Mesenteric fat pad (tissue), 1 donor: ENCODE results near the gene CRNKL1. TPM values are rescaled to one million over a fixed set of nuclear protein-coding genes. Genes with fewer than 3 reads are reported as not detected.

Experiments
- DNase-seq: peaks from one replicate; pipeline ENCODE4 v3.0.0-alpha.2; 2020; ENCODE audit warnings: low spot score
- long read RNA-seq: library from polyadenylated mRNA; unstranded; transcript quantifications from one replicate; pipeline ENCODE4 v2.0.0, GENCODE V29; 2020
- total RNA-seq: library from RNA; stranded (reverse); fragmentation: NEBNext Ultra II Directional; extraction: Animal tissue kit (Norgen Biotek cat#: 25700); gene quantifications from one replicate; pipeline ENCODE4 v1.2.1, GENCODE V29; 2021
- donor health status: DM: yes; HTN: yes; CAD: no.

CRNKL1 gene
- 13.7 TPM for total RNA-seq
- long read RNA-seq, full-length matches to known transcripts = 27 of 36 reads
- long read RNA-seq, partial matches to known transcripts = 5 of 36 reads
- long read RNA-seq, other reads (novel, unspliced or antisense) = 4 of 36 reads

DNA sequence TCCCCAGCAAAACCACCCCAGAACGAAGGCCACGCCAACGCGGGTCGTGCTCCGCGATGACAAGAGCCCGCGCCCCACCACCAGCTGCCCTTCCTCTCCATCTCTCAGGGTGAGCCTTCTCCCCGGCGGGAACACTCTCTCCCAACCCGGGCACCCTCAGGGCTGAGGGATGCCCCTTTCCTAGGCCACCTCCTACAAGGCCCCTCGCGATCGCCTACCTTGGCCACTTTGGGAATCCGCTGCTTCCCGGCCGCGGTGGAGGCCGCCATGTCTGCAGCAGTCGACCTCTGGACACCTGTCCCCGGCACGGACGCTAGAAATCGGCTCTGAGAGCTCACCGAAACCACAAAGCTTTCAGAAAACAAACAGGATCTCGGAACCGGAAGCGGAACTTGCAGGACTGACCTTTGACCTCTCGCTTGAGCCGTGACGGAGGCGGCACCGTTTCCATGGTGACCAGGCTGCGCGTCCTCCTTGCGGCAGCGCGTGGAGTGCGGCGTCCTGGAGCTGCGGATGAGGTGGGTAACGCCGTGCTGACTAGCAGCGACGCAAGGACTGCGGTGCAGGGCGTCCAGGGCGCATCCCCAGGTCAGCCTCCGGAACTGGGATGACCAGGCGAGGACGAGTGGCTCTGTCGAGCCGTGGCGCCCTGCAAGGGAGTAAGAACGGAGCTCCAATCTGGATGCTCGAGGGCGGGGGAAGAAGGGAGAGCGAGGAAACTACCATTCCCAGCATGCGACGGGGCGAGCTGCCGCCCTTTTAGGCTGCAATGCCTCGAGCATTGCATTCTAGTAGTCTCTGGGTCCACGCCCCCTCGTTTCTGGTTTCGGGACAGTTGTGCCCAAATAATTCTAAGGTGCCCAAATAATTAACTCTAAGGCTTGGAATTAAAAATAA is at the start of gene CRNKL1, which contains the start of gene CFAP61:
CRNKL1 (minus strand) TSS at position 393 of the 897 bp plus-strand sequence; CDS start at position 269, 124 bp downstream.
CFAP61 (plus strand) TSS at position 459 of the 897 bp plus-strand sequence. CDS start 4,122 bp downstream, outside the sequence.
- DNase-seq = peak; percentile 97

DNA sequence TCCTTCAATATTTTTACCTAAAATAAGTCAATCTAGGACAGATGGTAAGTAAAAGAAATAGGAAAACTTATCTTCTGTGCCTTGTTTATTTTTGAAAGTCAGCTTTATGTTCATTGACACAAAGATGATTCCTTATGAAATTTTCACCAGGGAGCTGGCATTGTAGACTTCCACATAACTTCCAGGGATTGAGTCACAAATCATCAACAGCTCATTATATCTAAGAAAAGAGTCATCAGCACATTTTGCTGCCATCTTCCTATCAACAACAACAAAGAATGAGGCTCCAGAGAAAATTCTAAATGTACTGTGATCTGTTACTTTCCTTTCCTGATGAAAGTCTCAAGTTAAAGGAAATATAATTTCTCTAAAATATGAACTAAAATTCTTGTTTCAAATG is 48.6 kb upstream of the CRNKL1 start:
- no peak for DNase-seq

DNA sequence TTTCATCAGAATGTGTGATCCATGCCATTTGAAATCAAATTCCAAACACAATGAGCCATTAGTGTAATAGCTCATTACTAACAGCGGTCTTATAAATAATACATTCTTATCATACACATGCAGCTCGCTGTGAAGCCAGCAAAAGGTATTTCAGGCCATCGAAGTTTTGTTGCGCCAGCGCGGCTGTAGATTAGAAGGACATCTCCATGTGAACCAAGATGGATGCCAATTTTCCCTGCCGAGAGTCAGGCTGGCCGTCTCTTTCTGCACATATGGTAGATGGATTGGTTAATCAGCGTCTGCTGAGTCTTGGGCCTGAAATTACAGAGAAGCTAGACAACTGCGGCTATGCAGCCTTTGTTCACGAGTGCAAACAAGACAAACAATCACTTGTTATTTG is 44.2 kb upstream of the CRNKL1 start:
- DNase-seq = no peak

DNA sequence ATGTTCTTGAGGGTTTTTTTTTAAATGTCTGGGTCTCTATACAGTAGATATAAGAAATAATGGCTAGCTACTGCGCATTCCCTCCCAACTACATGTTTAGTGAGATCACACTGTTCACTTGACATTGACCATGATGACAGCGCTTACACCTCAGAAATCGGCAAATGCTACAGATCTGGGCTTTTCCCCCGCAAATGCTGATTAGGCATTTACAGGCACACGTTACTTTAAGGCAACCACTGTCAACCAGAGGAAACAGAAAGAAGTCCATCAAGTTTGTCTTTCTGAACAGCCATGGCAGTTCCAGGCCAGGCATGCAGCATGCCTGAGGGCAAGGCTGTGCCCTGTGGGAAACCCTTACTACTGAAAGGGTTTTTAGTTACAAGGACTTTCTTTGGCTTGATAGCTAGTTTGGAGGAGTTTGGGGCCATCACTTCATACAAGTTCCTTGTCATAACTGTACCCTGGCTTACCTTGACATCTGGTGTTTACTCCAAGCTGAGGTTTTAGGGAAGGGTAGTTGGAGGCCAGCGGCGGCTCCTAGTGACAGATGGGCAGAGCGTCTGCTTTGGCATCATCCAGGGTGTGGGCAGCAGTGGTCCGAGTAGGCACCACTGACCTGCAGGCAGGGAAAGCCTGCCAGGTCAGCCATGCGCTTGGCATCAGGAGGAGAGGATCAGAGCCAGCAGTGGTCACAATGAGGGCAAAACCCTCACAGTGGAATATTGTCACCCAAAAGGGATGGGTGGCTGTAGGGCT is 43.0 kb upstream of the CRNKL1 start:
- no peak for DNase-seq

DNA sequence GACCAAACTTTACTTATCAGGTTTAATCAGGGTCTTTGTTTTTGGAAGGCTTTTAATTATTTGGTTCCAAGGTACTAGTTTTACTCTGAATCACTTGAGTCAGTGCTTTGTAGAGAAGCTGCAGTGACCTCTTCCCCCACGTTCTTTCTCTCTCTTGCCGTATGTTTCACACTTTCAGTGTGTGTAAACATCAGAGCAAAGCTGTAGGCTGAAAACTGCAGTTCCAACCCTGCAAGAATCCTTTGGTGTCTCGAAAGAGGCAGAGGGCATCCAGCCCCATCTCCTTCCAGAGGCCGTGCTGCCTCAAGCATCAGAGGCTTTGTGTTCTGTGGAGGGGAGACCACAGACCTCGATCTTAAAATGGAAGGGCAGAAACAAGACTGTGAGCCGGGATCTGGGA is 42.1 kb upstream of the CRNKL1 start:
- no peak for DNase-seq

DNA sequence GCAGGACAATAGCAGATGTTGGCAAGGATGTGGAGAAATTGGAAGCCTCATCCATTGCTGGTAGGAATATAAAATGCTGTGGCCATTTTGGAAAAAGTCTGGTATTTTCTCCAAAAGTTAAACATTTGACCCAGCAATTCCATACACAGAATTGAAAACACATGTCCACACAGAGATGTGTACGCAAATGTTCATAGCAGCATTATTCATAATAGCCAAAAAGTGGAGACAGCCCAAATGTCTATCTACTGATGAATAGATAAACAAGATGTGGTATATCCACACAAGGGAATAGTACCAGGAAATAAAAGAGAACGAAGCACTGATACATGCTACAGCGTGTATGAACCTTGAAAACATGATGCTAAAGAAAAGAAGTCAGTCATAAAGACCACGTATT is 40.6 kb upstream of the CRNKL1 start:
- no peak for DNase-seq

DNA sequence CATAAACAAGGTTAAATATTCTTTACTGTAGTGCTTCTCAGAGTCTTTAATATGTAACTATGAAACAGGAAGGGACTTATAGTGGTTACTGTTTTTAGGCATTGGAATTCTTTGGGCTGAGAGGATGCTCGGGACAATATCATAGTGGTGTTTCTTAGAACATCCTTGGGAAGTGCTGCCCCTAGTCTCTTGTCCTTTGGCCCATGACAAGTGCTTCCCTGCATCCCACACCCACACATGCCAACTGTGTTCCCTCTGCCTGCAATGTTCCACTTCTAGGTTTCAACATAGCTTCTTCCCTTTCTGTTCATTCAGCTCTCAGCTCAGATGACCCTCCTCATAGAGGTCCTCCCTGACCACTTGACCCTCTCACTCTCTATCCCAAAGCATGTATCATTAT is 37.7 kb upstream of the CRNKL1 start:
- DNase-seq = no peak

DNA sequence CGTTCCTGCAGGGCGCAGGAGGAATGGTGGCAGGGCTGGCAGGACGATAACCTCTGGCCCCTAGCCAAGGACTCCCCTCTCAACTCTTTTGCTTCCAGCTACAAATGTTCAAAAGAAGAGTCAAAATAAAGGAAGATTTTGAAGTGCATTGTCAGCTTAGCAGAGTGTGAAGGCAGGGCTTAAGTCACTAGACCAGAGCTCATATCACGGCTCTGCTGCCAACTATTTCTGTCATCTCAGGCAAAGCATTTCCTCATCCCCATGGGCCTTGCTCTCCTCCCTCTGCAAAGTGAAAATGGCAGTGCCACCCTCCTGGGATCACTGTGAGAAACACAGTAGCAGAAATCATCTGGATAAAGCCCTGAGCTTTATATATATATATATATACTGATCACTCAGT is 36.8 kb upstream of the CRNKL1 start:
- no peak for DNase-seq

DNA sequence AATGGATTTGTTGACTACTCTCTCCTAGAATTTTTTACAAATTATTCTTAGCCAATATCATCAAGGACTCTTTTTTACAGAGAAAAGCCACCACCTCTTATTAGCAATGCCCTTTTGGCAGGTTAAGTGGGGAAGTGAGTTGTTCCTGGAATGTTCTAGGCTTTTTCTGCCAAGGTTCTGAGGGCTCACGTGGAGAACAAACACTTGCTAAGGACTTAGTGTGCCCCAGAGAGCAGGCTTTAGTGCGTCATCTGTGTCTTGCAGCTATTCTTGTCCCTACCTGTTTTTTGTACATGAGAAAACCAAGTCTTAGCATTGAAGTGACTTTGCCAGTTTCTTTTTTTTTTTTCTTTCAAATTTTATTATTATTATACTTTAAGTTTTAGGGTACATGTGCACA is 33.5 kb upstream of the CRNKL1 start:
- no peak for DNase-seq

DNA sequence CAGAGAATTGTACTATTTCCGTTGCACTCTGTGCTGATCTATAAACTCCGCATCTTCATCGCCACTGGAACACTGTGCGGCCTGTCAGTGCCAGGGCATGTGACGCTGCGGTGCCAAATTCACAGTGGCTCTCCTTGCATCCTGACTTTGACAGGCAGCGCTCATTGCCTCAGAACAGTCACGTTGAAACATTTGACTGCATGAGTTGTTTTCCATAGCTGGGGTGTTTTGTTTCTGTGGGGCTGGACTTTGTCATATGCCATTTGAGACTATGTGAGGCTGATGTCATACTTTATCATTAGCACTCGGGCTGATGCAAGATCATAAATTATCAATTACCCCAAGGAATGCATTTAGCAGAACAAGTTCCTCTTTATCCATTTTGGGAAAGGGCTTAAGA is 32.8 kb upstream of the CRNKL1 start:
- DNase-seq = no peak

DNA sequence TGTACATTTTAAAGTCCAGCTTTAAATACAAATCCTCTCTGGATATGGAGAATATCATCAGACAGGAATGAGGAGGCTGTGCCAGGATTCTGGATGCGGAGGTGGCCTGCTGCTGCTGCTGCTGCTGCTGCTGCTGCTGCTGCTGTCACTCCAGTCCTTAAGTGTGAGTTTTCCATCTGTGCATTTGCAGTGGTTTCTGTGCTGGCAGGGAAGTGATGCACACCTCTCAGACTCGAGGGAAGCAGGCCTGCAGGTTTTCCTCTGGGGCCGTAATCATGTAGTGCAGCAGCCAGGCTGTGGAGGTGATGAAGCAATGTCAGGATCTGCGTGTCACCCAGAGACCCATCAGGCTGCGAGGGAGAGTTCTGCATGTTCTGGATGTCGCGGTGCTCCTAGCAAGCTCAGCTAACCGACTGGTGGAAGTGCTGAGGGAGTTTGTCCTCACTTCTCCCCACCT is 32.1 kb upstream of the CRNKL1 start:
- DNase-seq = no peak

DNA sequence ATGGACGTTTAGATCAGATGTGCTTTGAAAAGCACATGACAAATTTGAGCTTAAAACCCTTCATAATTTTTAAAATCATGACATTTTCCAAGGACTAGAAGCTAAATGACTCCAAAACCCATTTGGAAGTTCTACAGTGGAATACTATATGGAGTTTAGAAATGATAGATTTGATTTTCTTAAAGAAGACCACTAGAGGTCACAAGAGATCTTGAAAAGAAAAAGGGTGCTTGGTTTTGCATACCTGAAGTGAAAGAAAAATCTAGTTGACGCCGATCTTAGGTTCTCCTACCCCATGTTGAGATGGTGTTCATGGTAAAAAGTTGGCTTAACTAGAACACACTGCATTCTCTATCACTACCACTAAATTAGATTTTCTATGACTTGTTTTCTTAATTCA is 31.5 kb upstream of the CRNKL1 start:
- DNase-seq = no peak

DNA sequence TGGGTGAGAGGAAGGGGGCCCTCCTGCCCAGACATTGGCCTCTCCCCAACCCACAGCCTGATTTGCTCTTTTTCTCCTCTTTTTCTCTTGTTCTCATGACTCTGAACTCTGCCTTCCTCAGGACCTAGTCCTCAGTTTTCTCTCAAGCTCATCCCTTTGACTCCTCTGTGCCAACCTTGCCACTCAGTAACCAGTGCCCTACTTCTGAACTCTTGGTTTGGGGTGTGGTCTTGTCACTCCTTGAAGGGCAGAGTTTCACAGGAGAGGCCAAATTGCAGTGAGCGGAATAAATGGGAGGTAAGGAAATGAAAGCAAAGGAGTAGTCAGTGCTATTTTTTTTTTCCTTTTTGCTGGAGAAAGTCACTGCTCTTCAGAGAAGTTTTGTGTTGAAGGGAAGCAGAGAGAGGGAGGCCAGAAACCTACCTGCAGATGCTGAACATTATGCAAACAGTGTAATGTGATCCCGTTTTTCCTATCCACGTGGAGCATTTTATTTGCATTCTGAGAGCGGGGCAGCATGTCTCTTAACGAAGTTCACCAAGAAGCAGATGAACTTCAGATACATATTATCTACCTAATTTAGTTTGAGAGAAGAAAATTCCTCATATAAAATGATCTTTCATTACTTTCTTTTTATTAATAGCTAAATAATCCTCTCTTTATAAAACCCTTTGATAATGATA is 27.0 kb upstream of the CRNKL1 start:
- no peak for DNase-seq

DNA sequence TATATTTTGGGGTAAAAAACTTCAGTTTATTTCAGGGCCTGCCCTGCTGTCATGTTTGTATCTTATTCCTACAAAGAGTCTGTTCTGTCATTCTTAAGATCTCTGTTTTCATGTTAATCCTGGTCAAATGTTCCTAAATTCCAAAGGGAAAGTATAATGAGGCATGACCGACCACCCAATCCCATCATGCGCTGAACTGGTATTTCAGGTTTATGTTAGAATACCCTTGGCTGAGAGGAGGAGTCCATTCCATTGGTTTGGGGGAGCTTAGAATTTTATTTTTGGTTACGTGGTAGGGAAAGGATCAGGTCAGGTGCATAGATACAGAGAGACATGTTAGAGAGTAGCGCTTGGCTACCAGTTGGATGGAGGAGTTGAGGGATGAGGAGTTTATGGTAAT is 25.8 kb upstream of the CRNKL1 start:
- no peak for DNase-seq

DNA sequence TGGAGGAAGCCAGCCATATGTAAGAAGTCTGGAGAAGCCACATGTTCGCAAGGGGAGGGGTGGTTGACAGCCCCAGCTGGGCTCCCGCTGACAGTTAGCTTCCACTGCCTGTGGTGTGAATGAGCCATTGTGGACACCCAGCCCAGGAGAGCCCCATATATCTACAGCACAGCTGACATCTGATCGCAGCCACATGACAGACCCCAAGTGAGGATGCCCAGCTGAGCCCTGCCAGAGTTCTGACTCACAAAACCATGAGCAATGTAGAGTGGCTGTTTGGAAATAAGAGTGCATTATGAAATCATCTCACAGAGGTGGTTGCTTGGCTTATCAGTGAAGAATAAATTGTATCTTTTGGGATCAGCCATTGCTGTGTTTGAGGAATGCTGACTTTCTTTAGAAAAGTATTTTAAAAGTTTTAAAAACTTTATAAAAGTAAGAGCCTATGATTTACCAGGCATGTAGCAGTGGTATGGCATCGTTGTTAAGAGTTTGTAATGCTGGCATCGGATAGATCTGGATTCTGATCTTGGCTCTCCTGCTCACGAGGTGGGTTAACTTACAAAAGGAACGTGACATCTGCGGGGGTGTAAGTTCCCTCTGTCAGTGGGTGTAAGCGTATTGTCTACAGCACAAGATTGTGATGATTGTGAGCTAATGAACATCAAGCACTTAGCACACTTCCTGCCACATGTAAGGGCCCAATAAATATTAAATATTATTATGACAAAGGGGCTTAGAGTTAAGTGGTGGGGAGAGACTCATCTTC is 24.2 kb upstream of the CRNKL1 start:
- DNase-seq = no peak

DNA sequence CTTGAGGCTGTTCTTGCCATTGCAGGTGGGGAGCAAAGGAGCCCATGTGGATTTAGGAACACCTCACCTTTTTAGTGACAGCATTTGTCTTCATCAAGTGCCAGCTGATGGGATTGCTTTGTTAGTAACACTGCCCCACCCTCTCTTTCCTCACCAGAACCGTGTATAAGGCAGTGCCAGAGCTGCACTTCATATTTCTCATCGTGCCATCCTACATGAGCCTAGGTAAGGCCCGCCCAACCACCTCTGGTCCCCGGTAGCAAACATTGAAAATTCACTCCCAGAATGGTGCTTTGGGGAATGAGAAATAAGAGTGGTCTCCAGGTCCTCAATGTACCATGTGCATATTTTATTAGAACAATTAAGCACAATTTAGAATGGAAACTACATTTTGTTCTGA is 22.8 kb upstream of the CRNKL1 start:
- no peak for DNase-seq

DNA sequence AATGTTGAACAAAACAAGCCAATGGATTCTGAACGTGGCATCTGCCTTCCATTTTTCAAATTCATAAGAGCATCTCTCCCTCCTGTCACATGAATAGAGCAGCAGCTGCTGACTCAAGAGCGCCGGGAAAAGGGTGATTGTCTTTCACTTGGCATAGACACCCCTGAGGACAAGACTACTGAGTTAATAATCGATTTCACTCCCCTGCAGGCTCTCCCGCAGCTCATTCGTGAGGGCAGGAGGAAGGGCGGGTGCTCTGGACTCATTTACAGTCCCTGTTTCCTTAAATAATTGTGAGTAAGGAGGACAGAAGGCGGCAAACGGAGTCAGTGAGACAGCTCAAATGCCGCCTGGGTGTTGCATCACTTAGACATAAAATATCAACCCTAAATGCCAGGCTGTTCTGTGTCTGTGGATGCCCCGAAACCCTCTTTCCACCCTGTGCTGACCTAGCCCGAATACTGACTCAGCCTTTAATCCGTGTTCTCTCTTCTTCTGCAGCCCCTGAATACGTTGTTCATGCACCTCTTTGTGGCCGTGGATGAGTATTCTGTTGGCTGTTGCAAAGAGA is 21.6 kb upstream of the CRNKL1 start:
- no peak for DNase-seq

DNA sequence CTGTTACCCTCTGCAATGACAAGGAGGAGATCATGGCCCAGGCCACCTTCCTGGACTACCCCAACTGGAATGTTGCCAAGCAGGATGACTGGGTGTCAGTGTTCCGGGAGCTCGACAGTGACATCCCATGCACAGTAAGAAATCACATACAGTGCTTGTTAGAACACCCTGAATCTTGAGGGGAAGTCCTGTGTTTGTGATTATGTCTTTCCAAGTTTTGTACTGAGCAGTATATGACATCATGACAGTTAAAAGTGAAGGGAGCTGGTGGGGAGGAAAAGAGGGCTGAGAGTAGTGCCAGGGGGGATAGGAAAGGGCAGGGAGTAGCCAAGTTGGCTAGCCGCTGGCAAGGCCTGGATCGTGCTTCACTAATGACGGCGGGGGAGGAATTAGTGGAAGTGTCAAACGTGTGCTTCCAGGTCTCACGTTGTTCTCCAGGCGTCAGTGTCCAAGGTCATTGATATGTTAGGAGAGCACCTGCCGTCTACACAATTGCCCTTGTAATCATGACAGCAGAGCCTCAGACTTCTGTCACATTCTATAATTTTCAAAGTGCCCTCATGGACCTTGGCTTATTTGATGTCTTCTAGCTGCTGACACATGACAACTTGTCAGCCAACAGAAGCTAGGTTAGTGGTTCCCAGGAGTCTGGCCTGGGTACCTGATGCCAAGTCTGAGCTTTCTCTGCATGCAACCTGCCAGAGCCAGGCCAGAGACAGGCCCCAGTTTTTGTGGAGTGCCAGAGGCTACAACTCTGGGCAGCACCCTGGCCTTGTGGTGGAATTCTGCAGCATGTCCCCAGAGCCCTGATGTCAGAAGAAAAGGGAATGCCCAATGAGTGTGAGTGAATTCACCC is 18.8 kb upstream of the CRNKL1 start:
- no peak for DNase-seq

DNA sequence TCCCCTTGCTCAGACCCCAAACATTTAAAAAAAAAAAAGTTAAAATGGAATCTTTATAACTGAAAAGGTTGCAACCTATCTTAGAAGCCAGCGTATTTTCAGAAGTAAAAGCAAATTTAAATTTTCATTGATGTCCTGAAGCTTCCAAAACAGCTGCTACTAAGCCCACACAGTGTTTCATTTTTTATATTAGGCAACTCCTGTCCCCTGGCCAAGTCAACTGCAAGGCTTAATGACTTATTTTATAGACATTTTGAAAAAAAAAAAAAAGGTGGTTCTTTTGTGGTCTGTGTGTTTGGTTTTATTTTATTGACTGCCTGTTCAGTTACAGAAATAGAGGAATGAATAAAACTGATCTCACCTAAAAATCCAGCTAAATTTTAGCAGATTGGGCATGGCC is 13.1 kb upstream of the CRNKL1 start:
- DNase-seq = no peak
